ENCODE measurements around the gene BRIP1.

Gene BRIP1

GRCh38 chr17:61843435-61843834 is 19.9 kb downstream of the BRIP1 start:
- TF ChIP-seq GATA2 (IDR thresholded peaks at IDR 0.05; ENCODE audit: low read depth, low read length) (no peak), GATA3 (IDR thresholded peaks at IDR 0.05; ENCODE audit: low read depth, low read length) (no peak)

GRCh38 chr17:61842899-61843298 is 20.4 kb downstream of the BRIP1 start:
- TF ChIP-seq GATA2 (IDR thresholded peaks at IDR 0.05; ENCODE audit: low read depth, low read length) (no peak), GATA3 (IDR thresholded peaks at IDR 0.05; ENCODE audit: low read depth, low read length) (no peak)

- TF ChIP-seq GATA3 (IDR thresholded peaks at IDR 0.05; ENCODE audit: low read depth, low read length) (no peak), GATA2 (IDR thresholded peaks at IDR 0.05; ENCODE audit: low read depth, low read length) (no peak)
Measured at GRCh38 chr17:61839300-61839786, 24.0 kb downstream of the BRIP1 start.

DNA sequence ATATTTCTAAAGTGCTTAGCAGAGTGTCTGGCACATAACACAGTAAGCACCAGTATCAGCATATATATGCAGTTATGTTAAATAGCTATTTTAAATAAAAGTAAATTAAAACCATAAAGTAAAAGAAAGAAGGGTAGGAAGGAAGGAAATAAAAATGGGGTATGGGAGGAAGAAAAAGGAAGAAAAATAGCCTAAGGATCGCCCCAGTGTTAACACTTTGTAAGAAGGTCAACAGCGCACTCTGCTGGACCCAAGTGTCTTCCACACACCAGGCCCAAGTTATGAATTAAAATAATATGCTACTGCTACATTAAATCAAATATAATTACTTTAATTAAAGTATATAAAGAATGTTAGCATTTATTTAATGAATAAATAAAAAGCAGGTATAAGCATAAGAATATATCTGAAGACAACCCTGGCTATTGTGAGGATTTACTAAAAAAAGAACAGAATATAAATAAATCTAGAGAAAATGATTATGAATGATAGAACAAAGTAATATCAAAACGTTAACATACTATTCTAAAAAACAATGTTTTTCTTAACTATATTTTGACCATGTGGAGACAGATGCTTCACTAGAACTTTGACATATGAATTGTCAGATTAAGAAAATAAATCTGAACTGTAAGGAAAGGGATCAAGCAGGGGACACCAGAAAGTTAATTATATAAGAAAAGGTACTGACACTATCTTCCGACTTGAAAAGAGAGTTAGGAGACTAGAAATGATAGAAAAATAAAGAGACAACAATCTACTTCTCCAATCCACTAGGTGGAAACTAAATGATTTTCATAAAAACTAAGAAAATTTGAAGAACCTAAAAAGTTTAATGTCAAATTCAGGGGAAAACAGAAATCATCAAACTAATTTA is 25.9 kb downstream of the BRIP1 start:
- TF ChIP-seq GATA2 (IDR thresholded peaks at IDR 0.05; ENCODE audit: low read depth, low read length) (no peak), GATA3 (IDR thresholded peaks at IDR 0.05; ENCODE audit: low read depth, low read length) (no peak)

- TF ChIP-seq GATA3 (IDR thresholded peaks at IDR 0.05; ENCODE audit: low read depth, low read length) = no peak
- no peak for TF ChIP-seq GATA2 (IDR thresholded peaks at IDR 0.05; ENCODE audit: low read depth, low read length)
Measured at GRCh38 chr17:61836266-61837174, 26.8 kb downstream of the BRIP1 start.

GRCh38 chr17:61835606-61836005 is 27.7 kb downstream of the BRIP1 start:
- TF ChIP-seq GATA2 (IDR thresholded peaks at IDR 0.05; ENCODE audit: low read depth, low read length) (no peak), GATA3 (IDR thresholded peaks at IDR 0.05; ENCODE audit: low read depth, low read length) (no peak)

DNA sequence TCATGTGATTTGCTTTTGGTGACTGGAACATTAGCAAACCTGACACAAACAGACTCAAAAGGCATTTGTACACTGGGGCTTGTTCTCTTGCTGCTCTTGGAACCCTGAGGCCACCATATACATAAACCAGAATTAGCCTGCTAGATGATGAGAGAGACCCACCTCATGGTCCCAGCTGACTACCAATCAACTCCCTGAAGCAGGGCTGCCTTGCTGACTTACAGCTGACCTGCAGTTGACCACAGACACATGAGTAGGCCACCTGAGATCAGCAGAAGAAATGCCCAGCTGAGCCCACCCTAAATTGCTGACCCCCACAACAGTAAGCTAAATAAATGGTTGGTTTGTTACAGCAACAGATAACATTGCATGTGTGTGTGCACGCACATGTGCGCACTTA is 28.7 kb downstream of the BRIP1 start:
- no peak for TF ChIP-seq GATA2 (IDR thresholded peaks at IDR 0.05; ENCODE audit: low read depth, low read length)
- TF ChIP-seq GATA3 (IDR thresholded peaks at IDR 0.05; ENCODE audit: low read depth, low read length) = no peak

DNA sequence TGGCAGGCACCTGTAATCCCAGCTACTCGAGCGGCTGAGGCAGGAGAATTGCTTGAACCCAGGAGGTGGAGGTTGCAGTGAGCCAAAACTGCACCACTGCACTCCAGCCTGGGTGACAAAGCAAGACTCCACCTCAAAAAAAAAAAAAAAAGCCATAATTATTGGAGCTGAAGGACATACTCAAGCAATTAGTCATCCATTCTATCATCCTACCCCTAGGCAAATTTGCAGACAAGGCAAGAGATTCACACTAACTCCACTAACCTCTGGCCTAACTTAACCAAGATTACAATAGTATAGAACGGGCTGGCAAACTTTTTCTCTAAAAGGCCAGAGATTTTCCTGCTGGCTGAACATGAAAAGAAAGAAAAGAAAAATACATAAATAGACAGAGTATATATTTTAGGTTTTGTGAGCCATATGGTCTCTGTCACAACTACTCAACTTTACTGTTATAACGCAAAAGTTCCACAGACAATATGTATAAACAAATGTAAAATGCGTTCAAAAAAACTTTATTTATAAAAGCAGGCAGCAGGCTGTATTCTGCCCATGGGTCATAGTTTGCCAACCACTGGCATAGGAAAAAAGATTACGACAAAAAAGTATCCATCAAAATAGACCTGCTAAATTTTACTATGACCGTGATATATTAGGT is 29.7 kb downstream of the BRIP1 start:
- TF ChIP-seq GATA3 (IDR thresholded peaks at IDR 0.05; ENCODE audit: low read depth, low read length) (no peak), GATA2 (IDR thresholded peaks at IDR 0.05; ENCODE audit: low read depth, low read length) (no peak)

DNA sequence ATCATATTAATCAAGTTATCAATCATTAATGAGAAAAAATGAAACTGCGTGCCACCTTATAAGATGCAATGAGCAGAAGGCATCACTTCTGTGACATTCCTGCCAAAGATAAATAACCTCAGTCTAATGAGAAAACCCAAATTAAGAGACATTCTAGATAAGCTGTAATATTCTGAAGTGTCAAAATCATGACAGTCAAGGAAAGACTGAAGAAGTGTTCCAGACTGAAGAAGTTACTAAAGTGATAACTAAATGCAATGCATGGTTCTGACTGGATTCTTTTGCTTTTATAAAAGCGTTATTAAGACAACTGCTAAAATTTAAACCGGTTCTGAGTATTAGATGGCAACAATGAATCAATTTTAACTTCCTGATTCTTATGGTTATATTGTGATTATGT is 30.9 kb downstream of the BRIP1 start:
- TF ChIP-seq GATA2 (IDR thresholded peaks at IDR 0.05; ENCODE audit: low read depth, low read length) = no peak
- TF ChIP-seq GATA3 (IDR thresholded peaks at IDR 0.05; ENCODE audit: low read depth, low read length) = no peak

- TF ChIP-seq GATA3 (IDR thresholded peaks at IDR 0.05; ENCODE audit: low read depth, low read length) (no peak), GATA2 (IDR thresholded peaks at IDR 0.05; ENCODE audit: low read depth, low read length) (no peak)
Measured at GRCh38 chr17:61831099-61831498, 32.2 kb downstream of the BRIP1 start.

DNA sequence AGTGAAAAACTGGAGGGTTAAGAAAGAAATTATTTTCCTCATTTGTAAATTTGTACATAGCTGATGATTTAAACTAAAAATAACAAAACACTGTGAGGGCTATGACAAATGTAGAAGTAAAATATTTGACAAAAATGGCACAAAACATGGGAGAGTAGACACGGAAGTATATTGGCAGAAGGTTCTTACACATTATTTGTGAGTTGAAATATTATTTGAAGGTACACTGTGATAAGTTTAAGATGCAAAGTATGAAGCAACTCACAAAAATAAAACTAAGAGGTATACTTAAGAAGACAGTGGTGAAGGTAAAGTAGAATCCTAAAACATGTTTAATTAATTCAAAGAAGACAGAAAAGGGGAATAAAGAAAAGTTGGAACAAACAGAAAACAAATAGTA is 34.6 kb downstream of the BRIP1 start:
- no peak for TF ChIP-seq GATA3 (IDR thresholded peaks at IDR 0.05; ENCODE audit: low read depth, low read length)
- no peak for TF ChIP-seq GATA2 (IDR thresholded peaks at IDR 0.05; ENCODE audit: low read depth, low read length)

DNA sequence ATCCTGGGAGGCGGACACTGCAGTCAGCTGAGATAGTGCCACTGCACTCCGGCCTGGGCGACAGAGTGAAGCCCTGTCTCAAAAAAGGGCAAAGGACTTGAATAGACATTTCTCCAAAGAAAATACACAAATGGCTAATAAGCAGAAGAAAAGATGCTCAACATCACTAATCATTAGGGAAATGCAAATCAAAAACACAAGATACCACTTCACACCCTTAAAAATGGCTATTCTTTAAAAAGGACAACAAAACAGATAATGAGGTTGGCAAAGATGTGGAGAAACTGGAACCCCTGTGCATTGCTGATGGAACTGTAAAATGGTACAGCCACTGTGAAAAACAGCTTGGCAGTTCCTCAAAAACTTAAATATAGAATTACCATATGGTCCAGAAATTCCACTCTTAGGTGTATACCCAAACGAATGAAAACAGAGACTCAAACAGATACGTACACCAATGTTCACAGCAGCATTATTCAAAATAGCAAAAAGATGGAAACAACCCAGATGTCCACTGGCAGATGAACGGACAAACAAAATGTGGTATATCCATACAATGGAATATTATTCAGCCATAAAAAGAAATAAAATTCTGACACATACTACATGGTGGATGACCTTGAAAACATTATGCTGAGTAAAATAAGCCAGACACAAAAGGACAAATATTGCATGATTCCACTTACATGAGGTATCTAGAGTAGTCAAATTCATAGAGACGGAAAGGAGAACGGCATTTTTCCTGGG is 35.5 kb downstream of the BRIP1 start:
- TF ChIP-seq GATA2 (IDR thresholded peaks at IDR 0.05; ENCODE audit: low read depth, low read length) (no peak), GATA3 (IDR thresholded peaks at IDR 0.05; ENCODE audit: low read depth, low read length) (no peak)

DNA sequence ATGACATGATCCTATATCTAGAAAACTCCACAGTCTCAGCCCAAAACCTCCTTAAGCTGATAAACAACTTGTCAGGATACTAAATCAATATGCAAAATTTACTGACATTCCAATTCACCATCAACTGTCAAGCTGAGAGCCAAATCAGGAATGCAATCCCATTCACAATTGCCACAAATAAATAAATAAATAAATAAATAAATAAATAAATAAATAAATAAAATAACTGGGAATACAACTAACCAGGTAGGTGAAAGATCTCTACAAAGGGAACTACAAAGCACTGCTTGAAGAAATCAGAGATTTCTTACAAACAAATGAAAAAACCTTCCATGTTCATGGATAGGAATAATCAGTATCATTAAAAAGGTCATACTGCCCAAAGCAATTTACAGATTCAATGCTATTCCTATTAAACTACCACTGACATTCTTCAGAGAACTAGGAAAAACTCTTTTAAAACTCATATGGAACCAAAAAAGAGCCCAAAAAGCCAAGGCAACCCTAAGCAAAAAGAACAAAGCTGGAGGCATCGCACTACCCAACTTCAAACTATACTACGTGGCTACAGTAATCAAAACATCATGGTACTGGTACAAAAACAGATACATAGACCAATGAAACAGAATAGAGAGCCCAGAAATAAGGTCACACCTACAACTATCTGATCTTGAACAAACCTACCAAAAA is 37.7 kb downstream of the BRIP1 start:
- no peak for TF ChIP-seq GATA2 (IDR thresholded peaks at IDR 0.05; ENCODE audit: low read depth, low read length)
- TF ChIP-seq GATA3 (IDR thresholded peaks at IDR 0.05; ENCODE audit: low read depth, low read length) = no peak
